GM12874 (cell line): Measurements from ENCODE around the gene KRT35.

ENCODE experiments used
- CTCF ChIP-seq: IDR thresholded peaks from 2 replicates; pipeline ENCODE4 v1.5.1; 2011; ENCODE audit warnings: low read depth, mild to moderate bottlenecking, control low read depth, low read length, moderate library complexity; ENCODE audit not compliant: insufficient read depth

The KRT35 gene

GRCh38 chr17:41518031-41518430 lies 37.1 kb upstream of the KRT35 start:
- no peak for TF ChIP-seq CTCF

GRCh38 chr17:41516830-41517283 lies 35.9 kb upstream of the KRT35 start:
- no peak for TF ChIP-seq CTCF

GRCh38 chr17:41516147-41516829 lies 35.3 kb upstream of the KRT35 start:
- TF ChIP-seq CTCF, result no peak

GRCh38 chr17:41513168-41513547 lies 32.2 kb upstream of the KRT35 start:
- no peak for TF ChIP-seq CTCF

GRCh38 chr17:41512546-41513167 lies 31.7 kb upstream of the KRT35 start:
- no peak for TF ChIP-seq CTCF

GRCh38 chr17:41511716-41512115 lies 30.8 kb upstream of the KRT35 start:
- no peak for TF ChIP-seq CTCF

GRCh38 chr17:41511116-41511515 lies 30.2 kb upstream of the KRT35 start:
- no peak for TF ChIP-seq CTCF
